ENCODE data around the gene WDR76.
"Not testable (repeated sequence)": the region's sequence is repeated elsewhere in the genome, so short reads cannot be mapped to it uniquely, and the experiment has no call there.

The WDR76 gene

GRCh38 chr15:43799945-43800285 is 26.9 kb upstream of the WDR76 start, which contains the start of gene SERINC4:
Gene SERINC4 (minus strand): TSS chr15:43800220. CDS start chr15:43799986, 234 bp downstream.
- H3K4me3 ChIP-seq (ENCODE audit: low read depth, low read length): peak within 1 kb of the TSS; percentile 82
- DNase-seq (ENCODE audit: low read depth): no peak
- TF ChIP-seq, protein P1, sequence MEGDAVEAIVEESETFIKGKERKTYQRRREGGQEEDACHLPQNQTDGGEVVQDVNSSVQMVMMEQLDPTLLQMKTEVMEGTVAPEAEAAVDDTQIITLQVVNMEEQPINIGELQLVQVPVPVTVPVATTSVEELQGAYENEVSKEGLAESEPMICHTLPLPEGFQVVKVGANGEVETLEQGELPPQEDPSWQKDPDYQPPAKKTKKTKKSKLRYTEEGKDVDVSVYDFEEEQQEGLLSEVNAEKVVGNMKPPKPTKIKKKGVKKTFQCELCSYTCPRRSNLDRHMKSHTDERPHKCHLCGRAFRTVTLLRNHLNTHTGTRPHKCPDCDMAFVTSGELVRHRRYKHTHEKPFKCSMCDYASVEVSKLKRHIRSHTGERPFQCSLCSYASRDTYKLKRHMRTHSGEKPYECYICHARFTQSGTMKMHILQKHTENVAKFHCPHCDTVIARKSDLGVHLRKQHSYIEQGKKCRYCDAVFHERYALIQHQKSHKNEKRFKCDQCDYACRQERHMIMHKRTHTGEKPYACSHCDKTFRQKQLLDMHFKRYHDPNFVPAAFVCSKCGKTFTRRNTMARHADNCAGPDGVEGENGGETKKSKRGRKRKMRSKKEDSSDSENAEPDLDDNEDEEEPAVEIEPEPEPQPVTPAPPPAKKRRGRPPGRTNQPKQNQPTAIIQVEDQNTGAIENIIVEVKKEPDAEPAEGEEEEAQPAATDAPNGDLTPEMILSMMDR (IDR thresholded peaks at IDR 0.05; ENCODE audit: insufficient read depth, low read depth, low read length, missing control alignments): no peak

DNA sequence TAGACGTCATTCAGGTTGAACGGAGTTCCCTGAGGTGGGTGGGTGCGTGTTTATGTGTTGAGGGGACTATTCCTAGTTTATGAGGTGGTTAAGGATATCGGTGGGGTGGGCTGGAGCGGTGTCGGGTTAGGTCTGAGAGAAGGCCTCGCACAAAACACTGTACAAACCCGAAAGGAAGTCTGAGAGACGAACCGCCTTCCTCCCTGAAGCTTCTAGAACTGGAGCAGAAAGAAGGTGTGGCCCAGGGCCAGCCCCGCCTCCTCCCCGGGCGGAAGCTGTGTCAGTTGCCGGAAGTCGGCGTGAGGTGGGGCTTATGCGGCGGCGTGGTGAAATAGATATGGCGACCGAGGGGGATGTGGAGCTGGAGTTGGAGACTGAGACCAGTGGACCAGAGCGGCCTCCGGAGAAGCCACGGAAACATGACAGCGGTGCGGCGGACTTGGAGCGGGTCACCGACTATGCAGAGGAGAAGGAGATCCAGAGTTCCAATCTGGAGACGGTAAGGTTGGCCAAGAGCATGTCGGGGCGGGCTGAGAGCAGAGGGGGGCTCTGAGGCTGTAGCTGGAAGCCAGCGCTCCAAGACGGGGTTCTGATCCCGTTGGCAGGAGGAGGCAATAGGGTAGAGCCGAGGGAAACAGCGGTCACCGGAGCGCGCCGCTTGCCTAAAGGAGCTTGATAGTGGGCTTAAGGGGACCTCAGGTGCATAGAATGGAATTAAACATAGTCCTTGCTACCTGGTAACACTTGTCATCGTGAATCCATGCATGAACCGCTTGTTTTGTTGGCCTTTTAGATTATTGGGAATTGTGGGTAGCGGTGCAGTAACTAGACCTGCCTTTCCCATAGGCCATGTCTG is 26.3 kb upstream of the WDR76 start, which contains the start of gene HYPK:
Gene HYPK (plus strand): TSS at position 314 of the 856 bp plus-strand sequence. CDS start 24 bp downstream, at position 338.
- peak; percentile 93 for DNase-seq (ENCODE audit: low read depth)
- TF ChIP-seq, protein P1 (IDR thresholded peaks at IDR 0.05; ENCODE audit: insufficient read depth, low read depth, low read length, missing control alignments): no peak
- H3K4me3 ChIP-seq (ENCODE audit: low read depth, low read length): peak within 1 kb of the TSS; percentile 82

DNA sequence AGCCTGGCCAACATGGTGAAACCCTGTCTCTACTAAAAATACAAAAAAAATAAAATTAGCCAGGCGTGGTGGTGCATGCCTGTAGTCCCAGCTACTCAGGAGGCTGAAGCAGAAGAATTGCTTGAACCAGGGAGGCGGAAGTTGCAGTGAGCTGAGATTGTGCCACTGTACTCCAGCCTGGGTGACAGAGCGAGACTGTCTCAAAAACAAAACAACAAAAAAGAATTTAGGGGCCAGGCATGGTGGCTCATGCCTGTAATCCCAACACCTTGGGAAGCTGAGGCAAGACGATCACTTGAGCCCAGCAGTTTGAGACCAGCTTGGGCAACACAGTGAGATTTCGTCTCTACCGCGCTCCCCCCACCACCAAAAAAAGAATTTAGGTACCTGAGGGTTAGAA is 24.1 kb upstream of the WDR76 start:
- not testable (repeated sequence) for DNase-seq (ENCODE audit: low read depth); H3K4me3 ChIP-seq (ENCODE audit: low read depth, low read length)

GRCh38 chr15:43808435-43808950 is 18.3 kb upstream of the WDR76 start:
- no peak for DNase-seq (ENCODE audit: low read depth)
- TF ChIP-seq, protein P1 (IDR thresholded peaks at IDR 0.05; ENCODE audit: insufficient read depth, low read depth, low read length, missing control alignments): no peak
- no peak overlapping the region for H3K4me3 ChIP-seq (ENCODE audit: low read depth, low read length)

DNA sequence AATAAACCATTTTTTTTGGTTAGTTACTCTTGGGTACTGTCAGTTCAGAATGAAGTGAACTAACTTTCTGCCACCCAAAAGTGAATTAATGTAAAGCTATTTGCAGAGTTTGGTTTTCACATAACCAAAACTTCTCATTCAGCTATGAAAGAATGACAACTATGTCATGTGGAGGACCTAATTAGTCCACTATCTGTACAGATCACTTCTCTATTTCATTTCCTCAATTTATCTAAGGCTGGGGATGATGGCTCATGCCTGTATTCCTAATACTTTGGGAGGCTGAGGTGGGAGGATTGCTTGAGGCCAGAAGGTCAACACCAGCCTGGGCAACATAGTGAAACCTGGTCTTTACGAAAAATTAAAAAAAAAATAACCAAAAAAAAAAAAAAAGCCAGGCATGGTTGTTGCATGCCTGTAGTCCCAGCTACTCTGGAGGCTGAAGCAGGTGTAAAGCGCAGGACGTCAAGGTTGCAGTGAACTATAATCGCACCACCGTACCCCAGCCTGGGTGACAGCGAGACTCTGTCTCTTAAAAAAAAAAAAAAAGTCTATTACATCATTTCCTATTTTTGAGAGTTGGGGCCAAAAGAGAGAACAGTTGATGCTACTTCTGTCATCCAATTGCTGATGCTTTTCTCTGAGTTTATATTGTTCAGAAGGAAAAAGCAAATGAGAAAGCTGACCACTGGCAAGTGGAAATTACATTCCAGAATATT is 17.7 kb upstream of the WDR76 start:
- H3K4me3 ChIP-seq (ENCODE audit: low read depth, low read length): no peak overlapping the region
- peak; percentile 47 for DNase-seq (ENCODE audit: low read depth)
- TF ChIP-seq, protein P1 (IDR thresholded peaks at IDR 0.05; ENCODE audit: insufficient read depth, low read depth, low read length, missing control alignments): no peak

- not testable (repeated sequence) for DNase-seq (ENCODE audit: low read depth); H3K4me3 ChIP-seq (ENCODE audit: low read depth, low read length)
Measured at GRCh38 chr15:43815064-43815463, 11.7 kb upstream of the WDR76 start.

GRCh38 chr15:43821505-43821904 is 5.3 kb upstream of the WDR76 start:
- TF ChIP-seq, protein P1 (IDR thresholded peaks at IDR 0.05; ENCODE audit: insufficient read depth, low read depth, low read length, missing control alignments): no peak
- H3K4me3 ChIP-seq (ENCODE audit: low read depth, low read length): no peak overlapping the region
- DNase-seq (ENCODE audit: low read depth): no peak
